Adipocyte (in vitro differentiated cells): ENCODE results near the gene SPON2.

Experiments used
- DNase-seq: peaks from one replicate; pipeline ENCODE4 v3.0.0-alpha.2; 2015; ENCODE audit warnings: low read depth
- H3K27me3 ChIP-seq: replicated peaks from 2 replicates; pipeline ENCODE4 v1.7.0; 2013; ENCODE audit warnings: mild to moderate bottlenecking, low read length, moderate library complexity; ENCODE audit not compliant: control insufficient read depth, insufficient read depth
- H3K36me3 ChIP-seq: 2 replicates; pipeline ENCODE4 v1.7.0; 2013; ENCODE audit warnings: low read length, mild to moderate bottlenecking, moderate library complexity; ENCODE audit not compliant: control insufficient read depth, insufficient read depth, severe bottlenecking
- H3K4me1 ChIP-seq: 2 replicates; pipeline ENCODE4 v1.7.0; 2013; ENCODE audit warnings: mild to moderate bottlenecking, low read length, moderate library complexity; ENCODE audit not compliant: control insufficient read depth, insufficient read depth
- H3K4me3 ChIP-seq: 2 replicates; pipeline ENCODE4 v1.7.0; 2013; ENCODE audit warnings: mild to moderate bottlenecking, low read length, moderate library complexity
- H3K9ac ChIP-seq: 2 replicates; pipeline ENCODE4 v1.7.0; 2013; ENCODE audit warnings: mild to moderate bottlenecking, low read length, moderate library complexity
- H3K9me3 ChIP-seq: 2 replicates; pipeline ENCODE4 v1.7.0; 2013; ENCODE audit warnings: mild to moderate bottlenecking, low read length, moderate library complexity; ENCODE audit not compliant: control insufficient read depth

The SPON2 gene

GRCh38 chr4:1169171-1169671 lies 3.2 kb downstream of the SPON2 start:
- Histone ChIP-seq H3K9ac (no peak overlapping the region), H3K9me3 (no peaks in the 10 kb centered on the region), H3K36me3 (peaks cover 16% of the 10 kb centered on the region), H3K27me3 (no peaks in the 10 kb centered on the region), H3K4me3 (no peak overlapping the region), H3K4me1 (peaks cover 27% of the 10 kb centered on the region)
- DNase-seq: no peak

GRCh38 chr4:1168191-1169101 lies 3.9 kb downstream of the SPON2 start:
- H3K4me3 ChIP-seq: no peak overlapping the region

GRCh38 chr4:1167244-1167949 lies 5.0 kb downstream of the SPON2 start:
- H3K9me3 ChIP-seq: no peaks in the 10 kb centered on the region
- DNase-seq: peak; percentile 92
- peaks cover 13% of the 10 kb centered on the region for H3K4me1 ChIP-seq
- no peaks in the 10 kb centered on the region for H3K27me3 ChIP-seq
- peak overlapping the region; percentile 66 for H3K9ac ChIP-seq
- H3K36me3 ChIP-seq: peaks cover 16% of the 10 kb centered on the region
- peak overlapping the region; percentile 71 for H3K4me3 ChIP-seq

More at GRCh38 chr4:1168191-1169101, 3.9 kb downstream of the SPON2 start:
- Histone ChIP-seq H3K9me3 (no peaks in the 10 kb centered on the region), H3K9ac (no peak overlapping the region), H3K4me1 (peaks cover 19% of the 10 kb centered on the region), H3K27me3 (no peaks in the 10 kb centered on the region), H3K36me3 (peaks cover 16% of the 10 kb centered on the region)
- DNase-seq: no peak

GRCh38 chr4:1166509-1167243 lies 5.7 kb downstream of the SPON2 start:
- Histone ChIP-seq H3K4me1 (peaks cover 13% of the 10 kb centered on the region), H3K9ac (peak overlapping the region; percentile 13), H3K9me3 (no peaks in the 10 kb centered on the region), H3K4me3 (no peak overlapping the region), H3K36me3 (peaks cover 16% of the 10 kb centered on the region), H3K27me3 (no peaks in the 10 kb centered on the region)
- DNase-seq: no peak

GRCh38 chr4:1164956-1165545 lies 7.3 kb downstream of the SPON2 start:
- DNase-seq: no peak
- Histone ChIP-seq H3K36me3 (peaks cover 11% of the 10 kb centered on the region), H3K9ac (no peak overlapping the region), H3K4me1 (peaks cover 8% of the 10 kb centered on the region), H3K9me3 (no peaks in the 10 kb centered on the region), H3K4me3 (no peak overlapping the region), H3K27me3 (no peaks in the 10 kb centered on the region)

- Histone ChIP-seq H3K9me3 (no peaks in the 10 kb centered on the region), H3K36me3 (peaks cover 5% of the 10 kb centered on the region), H3K4me1 (peaks cover 8% of the 10 kb centered on the region), H3K27me3 (no peaks in the 10 kb centered on the region), H3K4me3 (no peak overlapping the region), H3K9ac (no peak overlapping the region)
- DNase-seq: no peak
Measured at GRCh38 chr4:1164444-1164843, 7.9 kb downstream of the SPON2 start.

GRCh38 chr4:1164040-1164439 lies 8.3 kb downstream of the SPON2 start:
- H3K36me3 ChIP-seq: peaks cover under 1% of the 10 kb centered on the region
- H3K27me3 ChIP-seq: no peaks in the 10 kb centered on the region
- H3K4me1 ChIP-seq: peaks cover 8% of the 10 kb centered on the region
- no peak overlapping the region for H3K4me3 ChIP-seq
- no peaks in the 10 kb centered on the region for H3K9me3 ChIP-seq
- no peak overlapping the region for H3K9ac ChIP-seq
- DNase-seq: no peak

- H3K36me3 ChIP-seq: no peaks in the 10 kb centered on the region
- H3K9ac ChIP-seq: no peak overlapping the region
- H3K27me3 ChIP-seq: no peaks in the 10 kb centered on the region
- peaks cover 13% of the 10 kb centered on the region for H3K9me3 ChIP-seq
- peaks cover 3% of the 10 kb centered on the region for H3K4me1 ChIP-seq
- no peak overlapping the region for H3K4me3 ChIP-seq
- no peak for DNase-seq
Measured at GRCh38 chr4:1160351-1160750, 12.0 kb downstream of the SPON2 start.

- no peak overlapping the region for H3K4me3 ChIP-seq
- peaks cover 13% of the 10 kb centered on the region for H3K9me3 ChIP-seq
- no peak overlapping the region for H3K9ac ChIP-seq
- peaks cover 12% of the 10 kb centered on the region for H3K4me1 ChIP-seq
- H3K27me3 ChIP-seq: peaks cover 5% of the 10 kb centered on the region
- H3K36me3 ChIP-seq: no peaks in the 10 kb centered on the region
- DNase-seq: no peak
Measured at GRCh38 chr4:1156069-1156468, 16.3 kb downstream of the SPON2 start.

- peaks cover 12% of the 10 kb centered on the region for H3K4me1 ChIP-seq
- H3K9ac ChIP-seq: no peak overlapping the region
- H3K36me3 ChIP-seq: no peaks in the 10 kb centered on the region
- no peak overlapping the region for H3K4me3 ChIP-seq
- H3K9me3 ChIP-seq: peaks cover 19% of the 10 kb centered on the region
- no peak for DNase-seq
- H3K27me3 ChIP-seq: peaks cover 5% of the 10 kb centered on the region
Measured at GRCh38 chr4:1155314-1155713, 17.1 kb downstream of the SPON2 start.
